Hematopoietic multipotent progenitor cell (in vitro differentiated cells): ENCODE results near the gene SFT2D3. TPM values are rescaled to one million over a fixed set of nuclear protein-coding genes. Genes with fewer than 3 reads are reported as not detected.

Experiments used
- DNase-seq, 3 donors: peaks; one replicate each; pipeline ENCODE4 v3.0.0-alpha.2; 2011 to 2015; ENCODE audit warnings: low read depth in 2 of 3, low spot score in 2 of 3
- total RNA-seq: library from RNA; depleted of rRNA; stranded (reverse); fragments of >200 nt; gene quantifications from one replicate; pipeline ENCODE4 v1.2.3, GENCODE V29; 2012

The SFT2D3 gene
- total RNA-seq, 1 donor = 10.8 TPM

GRCh38 chr2:127705391-127706065 is 4.2 kb downstream of the SFT2D3 start:
- no peak for DNase-seq

- DNase-seq = no peak
These were observed 5.1 kb downstream of the SFT2D3 start for GRCh38 chr2:127706215-127706990.

GRCh38 chr2:127707890-127708648 is 6.8 kb downstream of the SFT2D3 start:
- no peak for DNase-seq

- DNase-seq = no peak
These were observed 8.0 kb downstream of the SFT2D3 start for GRCh38 chr2:127709336-127709735.

GRCh38 chr2:127712999-127713398 is 11.7 kb downstream of the SFT2D3 start:
- DNase-seq = no peak

- no peak for DNase-seq
These were observed 12.3 kb downstream of the SFT2D3 start for GRCh38 chr2:127713562-127713961.

GRCh38 chr2:127715778-127716449 is 14.6 kb downstream of the SFT2D3 start:
- DNase-seq = no peak

GRCh38 chr2:127718271-127718670 is 17.0 kb downstream of the SFT2D3 start:
- no peak for DNase-seq

- DNase-seq = no peak
These were observed 18.3 kb downstream of the SFT2D3 start for GRCh38 chr2:127719301-127720218.

GRCh38 chr2:127721311-127721977 is 20.1 kb downstream of the SFT2D3 start:
- DNase-seq = no peak

GRCh38 chr2:127721978-127722355 is 20.7 kb downstream of the SFT2D3 start:
- no peak for DNase-seq

- no peak for DNase-seq
These were observed 21.5 kb downstream of the SFT2D3 start for GRCh38 chr2:127722807-127723206.

GRCh38 chr2:127726158-127726880 is 25.0 kb downstream of the SFT2D3 start:
- DNase-seq = no peak

GRCh38 chr2:127733113-127733815 is 32.0 kb downstream of the SFT2D3 start:
- DNase-seq = no peak

- DNase-seq = no peak
These were observed 32.7 kb downstream of the SFT2D3 start for GRCh38 chr2:127733816-127734537.

- DNase-seq = no peak
These were observed 33.7 kb downstream of the SFT2D3 start for GRCh38 chr2:127735044-127735443.
